DMS 273 (cell line): ENCODE measurements around the gene ITPR3.

Source experiments
- DNase-seq: peaks from one replicate; lab custom pipeline; 2025; ENCODE audit not compliant: unreplicated experiment; lab: John Stamatoyannopoulos, UW

Gene ITPR3

GRCh38 chr6:33664506-33665057 is 43.5 kb downstream of the ITPR3 start:
- DNase-seq = no peak

GRCh38 chr6:33665957-33666356 is 44.8 kb downstream of the ITPR3 start:
- peak; percentile 14 for DNase-seq

GRCh38 chr6:33667072-33667471 is 46.0 kb downstream of the ITPR3 start:
- DNase-seq = no peak

- DNase-seq = no peak
These were observed 46.7 kb downstream of the ITPR3 start for GRCh38 chr6:33667776-33668175.

- no peak for DNase-seq
These were observed 47.2 kb downstream of the ITPR3 start for GRCh38 chr6:33668328-33668727.

- DNase-seq = no peak
These were observed 47.8 kb downstream of the ITPR3 start for GRCh38 chr6:33668914-33669313.

GRCh38 chr6:33670086-33670660 is 49.1 kb downstream of the ITPR3 start:
- DNase-seq = no peak

- DNase-seq = no peak
These were observed 50.0 kb downstream of the ITPR3 start for GRCh38 chr6:33670971-33671743.

- no peak for DNase-seq
These were observed 50.6 kb downstream of the ITPR3 start for GRCh38 chr6:33671744-33672072.

- peak; percentile 64 for DNase-seq
These were observed 51.7 kb downstream of the ITPR3 start for GRCh38 chr6:33672808-33673207.

GRCh38 chr6:33673851-33674250 is 52.7 kb downstream of the ITPR3 start:
- DNase-seq = peak; percentile 42

GRCh38 chr6:33675968-33676367 is 54.8 kb downstream of the ITPR3 start:
- DNase-seq = no peak

GRCh38 chr6:33676416-33677142 is 55.5 kb downstream of the ITPR3 start:
- no peak for DNase-seq

- no peak for DNase-seq
These were observed 56.1 kb downstream of the ITPR3 start for GRCh38 chr6:33677143-33677660.

GRCh38 chr6:33677689-33678088 is 56.6 kb downstream of the ITPR3 start:
- no peak for DNase-seq

- DNase-seq = no peak
These were observed 57.3 kb downstream of the ITPR3 start for GRCh38 chr6:33678233-33678931.

GRCh38 chr6:33678932-33679490 is 57.9 kb downstream of the ITPR3 start:
- no peak for DNase-seq

- no peak for DNase-seq
These were observed 58.6 kb downstream of the ITPR3 start for GRCh38 chr6:33679761-33680160.

- DNase-seq = no peak
These were observed 61.2 kb downstream of the ITPR3 start for GRCh38 chr6:33682341-33682740.

GRCh38 chr6:33683051-33683571 is 62.0 kb downstream of the ITPR3 start:
- DNase-seq = peak; percentile 17
